Measurements from ENCODE around the gene GFAP.

GRCh38 chr17:44904001-44904984 lies 11.0 kb downstream of the GFAP start:
- TF ChIP-seq CTCF (IDR thresholded peaks at IDR 0.05): no peak
- no peak for TF ChIP-seq POLR2A (IDR thresholded peaks at IDR 0.05)
- TF ChIP-seq POLR2AphosphoS5 (IDR thresholded peaks at IDR 0.05): no peak
